ENCODE measurements around the gene IL22.

GRCh38 chr12:68203460-68203875 is 49.9 kb downstream of the IL22 start:
- no peak for TF ChIP-seq CTCF (conservative IDR thresholded peaks at IDR 0.05; ENCODE audit: low read depth, low read length)
- TF ChIP-seq EZH2 (IDR thresholded peaks at IDR 0.05; ENCODE audit: borderline replicate concordance, low read depth, low read length, poor library complexity, severe bottlenecking) = no peak

All from A673 (cell line).